Muscle layer of colon (tissue), 2 donors: ENCODE measurements around the gene SH2D4B.

Experiments used
- H3K27ac ChIP-seq: one replicate; pipeline ENCODE4 v1.7.0; 2013; ENCODE audit warnings: low read depth, mild to moderate bottlenecking, low read length, moderate library complexity
- H3K27me3 ChIP-seq, 2 donors: one replicate each; pipeline ENCODE4 v1.7.0; 2013; ENCODE audit warnings: low read length in 2 of 2, mild to moderate bottlenecking in 2 of 2; ENCODE audit not compliant: insufficient read depth in 2 of 2, control insufficient read depth in 1 of 2
- H3K36me3 ChIP-seq: one replicate; pipeline ENCODE4 v1.7.0; 2013; ENCODE audit warnings: mild to moderate bottlenecking, low read length; ENCODE audit not compliant: insufficient read depth
- H3K4me1 ChIP-seq: one replicate; pipeline ENCODE4 v1.7.0; 2013; ENCODE audit warnings: mild to moderate bottlenecking, low read length; ENCODE audit not compliant: insufficient read depth
- H3K4me3 ChIP-seq, 2 donors: one replicate each; pipeline ENCODE4 v1.7.0; 2013; ENCODE audit warnings: low read length in 2 of 2, low read depth in 1 of 2, mild to moderate bottlenecking in 1 of 2, moderate library complexity in 1 of 2
- H3K9ac ChIP-seq: one replicate; pipeline ENCODE4 v1.7.0; 2013; ENCODE audit warnings: low read length
- H3K9me3 ChIP-seq: one replicate; pipeline ENCODE4 v1.7.0; 2013; ENCODE audit warnings: mild to moderate bottlenecking, low read length
- donor health status: abdominal sarcoma.
- donor health status: Adenocarcinoma of cecum.

Gene SH2D4B

DNA sequence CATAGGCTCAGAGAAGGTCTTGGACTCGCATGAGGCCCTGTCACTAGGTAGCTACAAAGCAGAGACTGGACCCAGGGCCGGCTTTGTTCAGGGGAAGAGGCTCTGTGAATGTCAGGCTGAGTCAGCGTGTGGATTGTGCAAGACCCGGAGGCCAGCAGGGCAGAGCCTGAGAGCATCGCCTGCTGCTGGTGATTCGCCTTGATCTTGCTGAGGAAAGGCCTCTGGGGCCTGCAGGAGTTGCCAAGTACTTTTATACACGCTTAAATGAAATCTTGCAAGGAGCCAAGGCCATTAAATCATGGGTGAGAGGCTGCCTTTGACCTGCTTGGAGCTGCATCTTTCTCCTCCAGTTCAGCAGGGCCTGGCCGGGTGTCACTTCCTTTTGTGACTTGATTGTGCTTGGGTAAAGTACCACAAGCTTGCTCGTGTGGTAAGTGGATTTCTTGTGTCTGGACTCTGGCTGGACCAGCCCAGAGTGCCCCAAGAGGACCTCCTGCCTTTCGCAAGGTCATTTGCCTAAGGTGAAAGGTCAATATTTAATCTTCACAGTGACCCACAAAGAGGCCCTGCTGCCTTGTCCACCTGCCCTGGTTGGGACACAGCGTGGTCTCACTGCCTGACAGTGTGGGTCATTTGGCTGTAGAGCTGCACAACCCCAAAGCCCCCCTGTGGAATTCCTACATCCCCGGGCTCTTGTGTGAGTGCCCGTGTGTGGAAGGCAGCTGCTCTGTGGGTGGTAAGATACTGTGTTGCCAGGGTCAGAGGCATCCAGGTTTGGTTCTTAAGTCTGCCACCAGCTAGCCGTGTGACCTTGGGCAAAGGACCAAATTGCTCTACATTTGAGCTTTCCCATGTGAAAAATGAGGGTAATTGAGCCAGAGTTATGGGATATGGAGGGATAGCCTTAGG lies 38.6 kb upstream of the SH2D4B start:
- H3K9ac ChIP-seq, result peak overlapping the region; percentile 35
- H3K27ac ChIP-seq, result peak overlapping the region; percentile 87
- peaks cover 62% of the 10 kb centered on the region for H3K4me1 ChIP-seq
- H3K36me3 ChIP-seq, result no peaks in the 10 kb centered on the region
- H3K9me3 ChIP-seq, result no peaks in the 10 kb centered on the region
- H3K4me3 ChIP-seq, result peak overlapping the region in 1 of 2 donors; percentile 6
- no peaks in the 10 kb centered on the region for H3K27me3 ChIP-seq

DNA sequence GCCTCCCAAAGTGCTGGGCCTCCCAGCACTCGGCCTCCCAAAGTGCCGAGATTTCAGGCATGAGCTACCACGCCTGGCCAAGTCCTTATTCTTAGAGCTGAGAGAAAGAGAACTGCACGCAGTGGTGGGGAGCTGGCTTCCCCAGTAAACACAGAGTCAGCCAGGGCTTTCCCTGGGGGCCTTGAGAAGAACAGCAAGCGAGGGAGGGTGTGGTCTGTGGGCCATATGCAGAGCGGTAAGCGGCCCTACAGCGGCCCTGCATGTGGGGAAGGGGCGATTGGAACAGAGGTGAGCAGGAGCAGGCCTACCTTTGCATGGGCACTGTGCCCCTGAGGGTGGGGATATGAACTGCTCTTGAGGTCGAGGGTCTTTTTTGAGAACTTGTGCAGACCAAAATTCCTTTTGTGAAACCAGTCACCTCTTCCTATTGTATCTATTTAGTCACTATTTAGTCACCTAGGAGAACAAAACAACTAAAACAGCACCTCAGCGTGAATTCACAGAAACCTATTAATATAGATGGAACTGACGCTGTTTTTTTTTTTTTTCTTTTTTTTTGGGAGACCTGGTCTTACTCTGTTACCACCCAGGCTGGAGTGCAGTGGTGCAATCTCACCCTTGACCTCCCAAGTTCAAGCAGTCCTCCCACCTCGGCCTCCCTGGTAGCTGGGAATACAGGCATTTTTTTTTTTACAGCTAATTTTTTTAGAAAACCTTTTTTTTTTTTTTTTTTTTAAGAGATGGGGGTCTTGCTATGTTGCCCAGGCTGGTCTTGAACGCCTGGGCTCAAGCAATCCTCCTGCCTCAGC lies 36.9 kb upstream of the SH2D4B start:
- no peaks in the 10 kb centered on the region for H3K36me3 ChIP-seq
- H3K9me3 ChIP-seq, result no peaks in the 10 kb centered on the region
- H3K9ac ChIP-seq, result no peak overlapping the region
- H3K27ac ChIP-seq, result peak overlapping the region; percentile 50
- no peaks in the 10 kb centered on the region for H3K27me3 ChIP-seq
- no peak overlapping the region for H3K4me3 ChIP-seq
- H3K4me1 ChIP-seq, result peaks cover 77% of the 10 kb centered on the region

DNA sequence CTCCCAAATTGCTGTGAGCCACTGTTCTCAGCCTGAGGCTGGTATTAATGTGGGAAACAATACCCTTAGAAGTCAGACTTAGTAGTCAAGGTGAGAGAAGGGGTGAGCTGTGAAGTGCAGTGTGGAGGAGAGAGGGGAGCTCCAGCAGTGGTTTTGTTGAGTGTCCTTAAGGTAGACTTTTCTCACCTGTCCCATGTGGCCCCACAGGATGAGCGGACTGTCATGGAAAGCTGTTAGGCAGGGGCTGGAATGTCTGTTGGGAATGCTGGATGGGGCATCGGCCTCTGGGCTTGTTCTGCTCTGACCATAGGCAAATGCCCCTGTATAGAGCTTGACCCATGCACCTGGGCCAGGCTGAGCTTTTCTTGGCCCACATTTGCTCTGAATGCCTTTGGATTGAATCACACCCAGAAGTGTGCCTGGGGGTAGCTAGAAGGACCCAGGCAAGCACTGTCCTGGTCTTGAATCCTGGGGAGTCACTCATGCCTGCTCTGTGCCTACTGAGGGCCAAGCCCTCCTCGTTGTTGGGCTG lies 36.3 kb upstream of the SH2D4B start:
- no peak overlapping the region for H3K9ac ChIP-seq
- no peaks in the 10 kb centered on the region for H3K27me3 ChIP-seq
- H3K27ac ChIP-seq, result no peak overlapping the region
- peaks cover 81% of the 10 kb centered on the region for H3K4me1 ChIP-seq
- no peaks in the 10 kb centered on the region for H3K9me3 ChIP-seq
- H3K4me3 ChIP-seq, result no peak overlapping the region
- H3K36me3 ChIP-seq, result no peaks in the 10 kb centered on the region

DNA sequence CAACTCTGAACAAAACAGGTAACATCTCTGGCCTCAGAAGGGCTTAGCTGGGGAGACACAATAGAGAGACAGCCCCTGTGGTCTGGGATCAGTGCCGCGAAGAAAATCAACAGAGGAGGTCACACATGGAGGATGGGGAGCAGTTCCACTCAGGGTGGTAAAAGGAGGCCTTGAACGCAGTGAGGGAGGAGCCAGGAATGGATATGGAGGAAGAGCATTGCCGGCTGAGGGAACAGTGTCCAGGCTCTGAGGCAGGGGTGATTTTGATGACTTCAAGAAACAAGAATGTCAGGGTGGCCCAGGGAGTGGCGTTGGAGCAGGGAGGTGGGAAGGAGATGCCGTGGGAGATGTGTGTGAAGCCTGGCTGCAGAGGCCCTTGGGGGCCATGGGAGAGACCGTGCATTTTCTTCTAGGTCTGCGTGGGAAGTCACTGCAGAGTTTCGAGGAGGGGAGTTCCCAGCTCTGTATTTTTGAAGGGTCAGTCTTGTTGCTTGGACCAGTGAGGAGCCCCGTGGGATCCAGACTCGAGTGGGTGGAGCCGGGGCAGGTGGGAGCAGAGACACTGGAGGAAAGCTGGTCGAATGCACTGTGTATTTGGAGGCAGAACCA lies 35.7 kb upstream of the SH2D4B start:
- Histone ChIP-seq H3K4me3 (no peak overlapping the region), H3K27ac (no peak overlapping the region), H3K9me3 (no peaks in the 10 kb centered on the region), H3K4me1 (peaks cover 76% of the 10 kb centered on the region), H3K36me3 (peaks cover 1% of the 10 kb centered on the region), H3K27me3 (no peaks in the 10 kb centered on the region), H3K9ac (no peak overlapping the region)

DNA sequence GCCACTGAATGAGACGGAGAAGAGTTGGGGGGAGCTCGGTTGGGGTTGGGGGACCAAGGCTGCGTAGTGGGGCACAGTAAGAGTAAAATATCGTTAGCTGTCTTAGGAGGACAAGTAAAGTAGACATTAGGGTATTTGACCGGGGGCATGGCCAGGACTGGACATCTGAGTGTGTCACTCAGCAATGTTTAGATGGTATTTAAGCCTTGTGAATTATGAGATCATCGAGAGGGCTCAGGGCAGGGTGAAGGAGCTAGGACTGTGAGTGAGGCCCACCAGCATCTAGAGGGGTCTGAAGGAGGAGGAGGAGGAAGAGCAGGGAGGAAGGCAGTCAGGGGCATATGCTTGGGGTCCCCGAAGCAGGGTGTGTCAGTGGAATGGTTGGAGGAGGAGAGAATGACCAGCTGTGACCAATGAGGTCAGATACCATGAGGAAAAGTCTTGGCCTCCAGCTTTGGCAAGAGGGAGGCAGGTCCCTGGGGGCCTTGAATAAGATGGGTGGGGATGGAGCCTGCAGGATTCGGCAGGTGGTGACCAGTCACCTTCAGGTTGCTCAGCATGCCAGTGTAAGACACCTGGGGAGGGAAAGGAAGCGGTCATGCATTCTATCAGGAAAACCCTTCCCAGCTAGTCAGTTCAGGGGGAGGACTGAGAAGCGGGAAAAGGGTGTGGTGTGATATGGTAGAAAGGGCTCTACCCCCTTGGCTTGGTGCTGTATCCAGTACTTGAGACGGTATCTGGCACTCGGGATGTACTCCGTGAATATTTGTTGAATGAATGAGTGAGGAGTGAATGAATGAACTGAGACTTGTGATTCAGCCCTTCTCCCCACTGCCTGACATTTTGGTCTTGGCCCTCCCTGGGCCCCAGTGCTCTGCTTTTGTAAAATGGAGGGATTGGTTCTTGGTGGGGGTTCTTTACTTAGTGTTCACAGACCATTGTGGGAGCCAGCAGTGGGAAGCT lies 34.8 kb upstream of the SH2D4B start:
- Histone ChIP-seq H3K27me3 (no peaks in the 10 kb centered on the region), H3K9me3 (no peaks in the 10 kb centered on the region), H3K27ac (no peak overlapping the region), H3K4me3 (no peak overlapping the region), H3K9ac (no peak overlapping the region), H3K36me3 (peaks cover 5% of the 10 kb centered on the region), H3K4me1 (peaks cover 67% of the 10 kb centered on the region)

DNA sequence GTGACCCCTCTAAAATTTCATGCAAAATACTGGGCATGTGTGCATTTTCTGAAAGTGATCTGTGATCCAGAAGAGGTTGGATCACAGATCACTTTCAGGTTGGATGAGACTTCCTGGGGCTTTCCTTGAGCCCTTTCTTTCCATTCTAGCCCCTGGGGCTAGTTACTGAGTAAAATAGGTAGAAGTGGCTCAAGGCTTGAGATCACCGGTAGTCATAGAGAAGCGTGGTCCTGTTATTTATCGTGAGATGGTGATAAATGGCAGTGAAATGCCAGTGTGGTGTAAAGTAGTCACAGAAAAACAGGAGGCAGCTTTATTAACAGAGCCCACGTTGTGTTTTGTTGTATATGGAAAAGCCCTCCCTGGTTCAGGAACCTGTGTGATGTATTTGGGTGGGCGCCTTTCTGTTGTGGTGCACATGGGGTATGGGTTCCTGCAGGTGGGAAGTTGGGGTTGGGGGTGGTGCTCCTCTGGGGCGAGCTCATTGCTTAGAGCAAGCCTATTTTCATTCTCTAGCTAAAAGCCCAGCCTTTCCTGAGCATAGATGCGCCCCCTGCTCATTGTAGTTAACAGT lies 34.0 kb upstream of the SH2D4B start:
- Histone ChIP-seq H3K36me3 (peaks cover 9% of the 10 kb centered on the region), H3K4me1 (peaks cover 59% of the 10 kb centered on the region), H3K4me3 (no peak overlapping the region), H3K9ac (no peak overlapping the region), H3K9me3 (no peaks in the 10 kb centered on the region), H3K27me3 (no peaks in the 10 kb centered on the region), H3K27ac (no peak overlapping the region)

DNA sequence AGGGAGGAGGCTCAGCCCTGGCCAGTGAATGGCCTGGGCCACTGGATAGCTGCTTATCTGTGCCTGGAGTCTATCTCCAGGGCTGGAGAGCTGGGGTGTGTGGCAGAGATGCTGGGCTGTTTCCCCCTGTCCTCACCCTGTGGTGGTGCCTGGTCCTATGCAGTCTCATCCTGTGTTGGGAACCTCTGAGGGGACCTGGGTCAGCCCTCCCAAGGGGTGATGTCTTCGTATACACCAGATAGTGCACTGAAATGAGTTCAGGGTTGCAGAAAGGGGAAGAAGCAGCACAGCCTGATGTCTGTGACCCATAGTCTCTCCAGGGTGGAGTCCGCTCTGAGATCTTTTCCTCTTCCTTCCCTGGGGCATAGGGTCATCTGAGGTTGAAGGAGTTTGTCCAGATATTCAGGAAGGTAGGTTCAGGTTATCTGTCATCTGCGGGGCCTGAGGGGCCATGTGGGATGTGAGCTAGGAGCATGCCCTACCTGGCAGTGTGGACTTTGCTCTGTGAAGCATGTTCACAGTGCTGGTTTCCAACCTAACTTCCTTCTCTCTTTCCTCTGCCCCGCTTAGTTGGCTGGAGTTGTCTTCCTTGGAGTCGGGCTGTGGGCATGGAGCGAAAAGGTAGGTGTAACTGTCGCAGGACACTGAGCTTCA lies 33.4 kb upstream of the SH2D4B start:
- Histone ChIP-seq H3K9ac (no peak overlapping the region), H3K36me3 (peaks cover 15% of the 10 kb centered on the region), H3K4me3 (no peak overlapping the region), H3K27me3 (no peaks in the 10 kb centered on the region), H3K9me3 (no peaks in the 10 kb centered on the region), H3K27ac (no peak overlapping the region), H3K4me1 (peaks cover 53% of the 10 kb centered on the region)

DNA sequence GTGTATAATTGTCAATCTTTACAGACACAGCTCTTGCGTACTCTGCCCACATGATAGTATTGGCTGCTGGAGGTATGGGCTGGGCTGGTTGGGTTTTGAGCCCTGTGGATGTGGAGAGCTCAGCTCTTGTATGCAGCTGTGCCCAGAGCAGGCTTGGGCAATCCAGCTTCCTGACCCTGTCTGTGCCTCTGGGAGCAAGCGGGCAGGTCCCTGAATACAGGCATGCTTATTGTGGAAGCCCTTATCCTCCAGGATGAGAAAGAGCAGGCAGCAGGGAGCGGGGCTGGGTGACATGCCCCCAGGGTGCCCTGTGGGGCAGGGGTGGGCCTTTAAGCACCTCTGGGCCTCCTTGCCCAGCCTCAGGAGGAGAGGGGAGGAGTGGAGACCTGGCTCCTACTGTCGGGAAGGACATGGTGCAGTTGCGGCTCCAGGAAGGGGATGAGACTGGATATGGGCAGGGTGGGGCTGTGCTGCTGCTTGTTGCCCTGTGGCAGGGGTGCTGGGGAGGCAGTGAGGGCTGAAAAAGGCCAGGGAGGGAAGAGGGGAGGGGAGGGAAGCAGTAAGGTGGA lies 32.7 kb upstream of the SH2D4B start:
- Histone ChIP-seq H3K9me3 (no peaks in the 10 kb centered on the region), H3K27ac (no peak overlapping the region), H3K4me1 (peaks cover 46% of the 10 kb centered on the region), H3K9ac (no peak overlapping the region), H3K27me3 (no peaks in the 10 kb centered on the region), H3K36me3 (peaks cover 22% of the 10 kb centered on the region), H3K4me3 (no peak overlapping the region)

DNA sequence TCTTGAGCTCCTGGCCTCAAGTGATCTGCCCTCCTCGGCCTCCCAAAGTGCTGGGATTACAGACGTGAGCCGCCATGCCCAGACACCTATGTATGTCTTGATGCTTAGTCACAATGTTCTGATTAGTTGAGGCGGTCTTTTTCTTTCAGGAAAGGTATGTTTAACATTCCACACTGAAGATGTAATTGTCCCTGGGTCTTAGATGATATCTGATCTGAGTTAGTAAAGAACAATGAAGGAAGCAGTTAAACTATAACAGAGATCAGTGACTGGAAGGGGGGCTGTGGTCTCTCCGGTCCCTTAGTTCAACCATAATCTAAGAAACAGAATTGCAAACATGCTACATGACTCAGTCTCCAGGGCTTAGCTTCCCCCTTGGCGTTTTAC lies 31.5 kb upstream of the SH2D4B start:
- Histone ChIP-seq H3K4me3 (no peak overlapping the region), H3K9ac (no peak overlapping the region), H3K36me3 (peaks cover 22% of the 10 kb centered on the region), H3K27me3 (no peaks in the 10 kb centered on the region), H3K4me1 (peaks cover 38% of the 10 kb centered on the region), H3K9me3 (no peaks in the 10 kb centered on the region), H3K27ac (no peak overlapping the region)
